ENCODE results near the gene AIFM3.
"Not testable (repeated sequence)": the region's sequence is repeated elsewhere in the genome, so short reads cannot be mapped to it uniquely, and the experiment has no call there.

AIFM3 gene, protein sequence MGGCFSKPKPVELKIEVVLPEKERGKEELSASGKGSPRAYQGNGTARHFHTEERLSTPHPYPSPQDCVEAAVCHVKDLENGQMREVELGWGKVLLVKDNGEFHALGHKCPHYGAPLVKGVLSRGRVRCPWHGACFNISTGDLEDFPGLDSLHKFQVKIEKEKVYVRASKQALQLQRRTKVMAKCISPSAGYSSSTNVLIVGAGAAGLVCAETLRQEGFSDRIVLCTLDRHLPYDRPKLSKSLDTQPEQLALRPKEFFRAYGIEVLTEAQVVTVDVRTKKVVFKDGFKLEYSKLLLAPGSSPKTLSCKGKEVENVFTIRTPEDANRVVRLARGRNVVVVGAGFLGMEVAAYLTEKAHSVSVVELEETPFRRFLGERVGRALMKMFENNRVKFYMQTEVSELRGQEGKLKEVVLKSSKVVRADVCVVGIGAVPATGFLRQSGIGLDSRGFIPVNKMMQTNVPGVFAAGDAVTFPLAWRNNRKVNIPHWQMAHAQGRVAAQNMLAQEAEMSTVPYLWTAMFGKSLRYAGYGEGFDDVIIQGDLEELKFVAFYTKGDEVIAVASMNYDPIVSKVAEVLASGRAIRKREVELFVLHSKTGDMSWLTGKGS

DNA sequence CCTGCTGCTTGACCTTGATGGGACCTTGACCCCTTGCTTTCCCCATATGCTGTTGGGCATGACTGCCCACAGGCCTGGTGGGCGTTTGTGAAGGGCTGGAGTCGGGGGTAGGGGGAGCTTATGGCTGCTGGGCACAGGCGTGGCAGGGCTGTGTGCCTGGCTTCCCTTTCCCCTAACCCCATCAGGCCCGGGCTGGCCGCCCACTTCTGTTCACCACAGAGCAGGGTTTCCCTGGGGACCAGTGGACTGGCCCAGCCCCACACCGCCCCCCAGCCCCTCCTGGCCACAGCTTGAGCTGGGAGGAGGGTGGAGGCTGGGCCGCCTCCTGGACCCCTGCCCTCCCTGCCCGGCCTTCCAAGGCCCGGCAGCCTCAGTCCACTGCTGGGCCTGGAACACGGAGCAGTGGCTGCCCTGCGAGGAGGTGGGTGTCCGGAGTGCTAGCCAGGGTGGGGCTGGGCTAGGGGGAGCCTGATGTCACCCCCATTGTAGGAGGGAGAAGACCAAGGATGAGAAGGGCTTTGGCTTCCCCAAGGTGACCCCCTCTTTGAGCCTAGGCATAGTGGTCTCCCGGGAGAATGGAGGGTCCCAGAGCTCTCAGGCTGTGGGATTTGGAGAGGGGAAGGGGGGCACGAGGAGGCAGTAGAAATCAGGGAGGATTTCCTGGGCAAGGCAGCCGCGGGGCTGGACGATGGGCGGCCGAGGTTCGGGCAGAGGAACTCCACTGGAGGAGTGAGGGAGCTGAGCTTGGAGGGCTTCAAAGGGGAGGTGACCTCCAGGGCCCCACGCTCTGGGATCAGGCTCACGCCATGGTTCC is at the start of gene AIFM3:
Gene AIFM3 (plus strand): TSS at position 373 of the 814 bp plus-strand sequence. CDS start 690 bp downstream, outside the sequence.
- H3K4me1 Mint-ChIP-seq, result peaks cover 6% of the 10 kb centered on the region
- H3K27ac Mint-ChIP-seq (ENCODE audit: low read depth), result no peak within 1 kb of the TSS
- peaks cover 1% of the 10 kb centered on the region for H3K36me3 Mint-ChIP-seq (ENCODE audit: insufficient read depth)
- ATAC-seq (replicated peaks; ENCODE audit: extremely low read depth, poor library complexity, severe bottlenecking) (no peak), DNase-seq (ENCODE audit: low spot score in 2 of 2) (no peak)
- no peaks in the 10 kb centered on the region for H3K9me3 Mint-ChIP-seq
- peaks cover 21% of the 10 kb centered on the region for H3K27me3 Mint-ChIP-seq
- H3K4me3 Mint-ChIP-seq, result peak within 1 kb of the TSS; percentile 34

DNA sequence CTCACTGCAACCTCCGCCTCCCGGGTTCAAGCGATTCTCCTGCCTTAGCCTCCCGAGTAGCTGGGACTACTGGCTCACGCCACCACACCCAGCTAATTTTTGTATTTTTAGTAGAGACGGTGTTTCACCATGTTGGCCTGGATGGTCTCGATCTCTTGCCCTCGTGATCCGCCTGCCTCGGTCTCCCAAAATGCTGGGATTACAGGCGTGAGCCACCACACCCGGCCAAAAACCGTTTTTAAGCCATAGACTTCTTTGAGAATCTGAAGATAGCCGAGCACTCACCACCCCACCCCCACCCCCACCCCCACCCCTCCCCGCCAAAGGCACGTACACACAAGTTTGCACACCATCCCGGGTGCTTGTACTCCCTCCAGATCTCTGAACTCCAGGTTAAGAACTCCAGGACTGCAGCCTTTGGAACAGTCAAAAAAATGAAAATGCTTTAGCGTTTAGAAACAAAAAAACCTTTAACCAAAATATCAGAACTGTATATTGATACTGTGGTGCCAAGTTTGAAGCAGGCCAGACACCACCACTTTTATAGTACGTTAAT is 48.3 kb upstream of the AIFM3 start:
- ATAC-seq (replicated peaks; ENCODE audit: extremely low read depth, poor library complexity, severe bottlenecking) (no peak), DNase-seq (ENCODE audit: low spot score in 2 of 2) (no peak)
- Mint-ChIP-seq H3K27ac (ENCODE audit: low read depth) (peak overlapping the region; percentile 85), H3K9me3 (no peaks in the 10 kb centered on the region), H3K4me3 (peak overlapping the region; percentile 75), H3K4me1 (peaks cover 56% of the 10 kb centered on the region), H3K36me3 (ENCODE audit: insufficient read depth) (peaks cover 20% of the 10 kb centered on the region), H3K27me3 (no peaks in the 10 kb centered on the region)

DNA sequence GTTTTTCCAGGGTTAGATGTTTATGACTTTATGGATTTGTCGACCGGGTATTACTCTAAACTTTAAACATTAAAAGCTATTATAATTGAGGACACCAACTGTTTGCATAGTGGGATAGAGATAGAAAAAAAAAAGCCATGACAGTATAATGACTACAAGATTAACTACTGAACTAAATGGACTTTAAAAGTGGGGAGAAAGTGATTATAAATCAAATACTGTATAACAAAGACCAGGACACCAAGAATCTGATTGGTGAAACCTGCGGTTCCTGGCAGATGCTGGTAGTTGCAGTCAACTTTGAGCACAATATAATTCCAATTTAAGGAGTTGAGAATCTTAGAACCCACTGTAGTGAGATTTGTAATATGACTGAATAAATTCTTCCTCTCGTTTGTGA is 47.3 kb upstream of the AIFM3 start:
- DNase-seq (ENCODE audit: low spot score in 2 of 2) (no peak), ATAC-seq (replicated peaks; ENCODE audit: extremely low read depth, poor library complexity, severe bottlenecking) (no peak)
- H3K36me3 Mint-ChIP-seq (ENCODE audit: insufficient read depth), result peaks cover 23% of the 10 kb centered on the region
- peak overlapping the region; percentile 85 for H3K27ac Mint-ChIP-seq (ENCODE audit: low read depth)
- H3K4me1 Mint-ChIP-seq, result peaks cover 61% of the 10 kb centered on the region
- H3K4me3 Mint-ChIP-seq, result peak overlapping the region; percentile 75
- H3K9me3 Mint-ChIP-seq, result no peaks in the 10 kb centered on the region
- no peaks in the 10 kb centered on the region for H3K27me3 Mint-ChIP-seq

DNA sequence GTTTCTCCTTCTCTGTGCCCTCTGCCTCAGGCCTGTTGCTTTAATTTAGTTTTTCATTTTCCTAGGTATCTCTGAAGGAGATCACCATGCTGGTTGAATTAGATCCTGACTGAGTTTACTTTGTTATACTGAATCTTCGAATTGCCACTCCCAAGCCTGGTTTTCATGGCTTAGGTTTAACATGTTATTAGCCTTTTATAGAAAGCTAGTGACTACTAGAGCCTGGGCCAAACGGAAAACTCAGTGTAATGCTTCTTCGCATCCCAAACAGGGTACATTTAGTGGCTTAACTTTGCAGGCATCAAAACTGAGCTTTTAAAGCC is 46.2 kb upstream of the AIFM3 start:
- ATAC-seq (replicated peaks; ENCODE audit: extremely low read depth, poor library complexity, severe bottlenecking) (no peak), DNase-seq (ENCODE audit: low spot score in 2 of 2) (no peak)
- Mint-ChIP-seq H3K27ac (ENCODE audit: low read depth) (peak overlapping the region; percentile 85), H3K36me3 (ENCODE audit: insufficient read depth) (peaks cover 28% of the 10 kb centered on the region), H3K4me1 (peaks cover 64% of the 10 kb centered on the region), H3K4me3 (peak overlapping the region; percentile 75), H3K27me3 (no peaks in the 10 kb centered on the region), H3K9me3 (no peaks in the 10 kb centered on the region)

DNA sequence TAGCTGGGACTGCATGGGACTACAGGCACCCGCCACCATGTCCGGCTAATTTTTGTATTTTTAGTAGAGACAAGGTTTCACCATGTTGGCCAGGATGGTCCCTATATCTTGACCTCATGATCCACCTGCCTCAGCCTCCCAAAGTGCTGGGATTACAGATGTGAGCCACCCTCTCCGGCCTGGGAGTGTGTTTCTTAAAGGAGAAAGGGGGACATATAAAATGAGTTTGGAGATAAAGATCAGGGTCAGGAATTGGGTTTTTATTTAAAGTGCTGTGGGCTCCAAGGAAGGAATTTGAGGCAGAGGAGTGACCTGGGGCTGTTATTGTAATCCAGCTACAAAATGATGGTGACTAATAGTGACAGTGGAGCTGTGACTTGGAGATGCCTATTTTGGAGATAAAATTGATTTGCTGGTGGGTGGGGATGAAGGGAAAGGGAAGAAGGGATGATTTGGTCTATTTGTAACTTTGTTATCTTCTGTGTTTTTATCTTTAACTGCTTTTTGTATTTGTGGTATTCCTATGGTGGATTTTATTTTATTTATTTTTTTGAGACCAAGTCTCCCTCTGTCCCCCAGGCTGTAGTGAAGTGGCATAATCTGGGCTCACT is 44.8 kb upstream of the AIFM3 start:
- H3K27ac Mint-ChIP-seq (ENCODE audit: low read depth), result peak overlapping the region; percentile 85

DNA sequence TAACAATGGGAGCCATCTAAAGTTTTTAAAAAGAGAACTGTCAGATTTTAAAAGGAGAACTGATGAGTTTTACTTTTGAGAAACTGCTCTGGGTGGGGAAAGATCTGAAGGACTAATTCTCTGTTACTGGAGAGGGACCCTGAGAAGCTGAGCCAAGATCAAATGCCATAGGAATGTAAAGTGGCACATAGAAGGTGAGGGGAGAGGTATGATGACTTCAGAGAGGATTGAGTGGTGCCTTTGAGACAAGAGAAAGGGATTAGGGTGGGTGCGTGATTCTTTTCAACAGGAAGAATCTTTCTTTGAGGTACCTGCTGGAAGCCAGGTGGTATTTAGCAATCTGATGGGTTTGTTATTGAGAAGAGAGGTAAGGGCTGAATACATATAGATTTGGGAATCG is 40.8 kb upstream of the AIFM3 start:
- H3K4me3 Mint-ChIP-seq, result peak overlapping the region; percentile 33
- peaks cover 53% of the 10 kb centered on the region for H3K4me1 Mint-ChIP-seq
- ATAC-seq (replicated peaks; ENCODE audit: extremely low read depth, poor library complexity, severe bottlenecking) (no peak), DNase-seq (ENCODE audit: low spot score in 2 of 2) (no peak)
- peak overlapping the region; percentile 62 for H3K27ac Mint-ChIP-seq (ENCODE audit: low read depth)
- H3K27me3 Mint-ChIP-seq, result no peaks in the 10 kb centered on the region
- H3K36me3 Mint-ChIP-seq (ENCODE audit: insufficient read depth), result peaks cover 26% of the 10 kb centered on the region
- H3K9me3 Mint-ChIP-seq, result no peaks in the 10 kb centered on the region

More for the DNA sequence above, 44.8 kb upstream of the AIFM3 start:
- Mint-ChIP-seq H3K36me3 (ENCODE audit: insufficient read depth) (peaks cover 28% of the 10 kb centered on the region), H3K9me3 (no peaks in the 10 kb centered on the region), H3K4me1 (peaks cover 62% of the 10 kb centered on the region), H3K4me3 (peak overlapping the region; percentile 75), H3K27me3 (no peaks in the 10 kb centered on the region)
- ATAC-seq (replicated peaks; ENCODE audit: extremely low read depth, poor library complexity, severe bottlenecking) (no peak), DNase-seq (ENCODE audit: low spot score in 2 of 2) (no peak)

DNA sequence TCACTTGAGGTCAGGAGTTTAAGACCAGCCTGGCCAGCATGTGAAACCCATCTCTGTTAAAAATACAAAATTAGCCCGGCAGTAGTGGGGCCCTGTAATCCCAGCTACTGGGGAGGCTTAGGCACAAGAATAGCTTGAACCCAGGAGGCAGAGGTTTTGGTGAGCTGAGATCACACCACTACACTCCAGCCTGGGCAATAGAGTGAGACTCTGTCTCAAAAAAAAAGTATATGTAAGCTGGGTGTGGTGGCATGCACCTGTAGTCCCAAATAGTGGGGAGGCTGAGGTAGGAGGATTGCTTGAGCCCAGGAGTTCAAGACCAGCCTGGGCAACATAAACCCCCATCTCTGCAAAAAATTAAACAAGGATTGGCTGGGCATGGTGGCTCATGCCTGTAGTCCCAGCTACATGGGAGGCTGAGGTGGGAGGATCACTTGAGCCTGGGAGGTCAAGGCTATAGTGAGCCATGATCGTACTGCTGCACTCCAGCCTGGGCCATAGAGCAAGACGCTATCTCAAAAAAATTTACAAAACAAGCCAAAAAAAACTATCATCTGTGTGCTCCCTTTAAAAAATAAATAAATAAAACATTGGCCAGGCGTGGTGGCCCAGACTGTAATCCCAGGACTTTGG is 39.0 kb upstream of the AIFM3 start:
- H3K4me3 Mint-ChIP-seq, result no peak overlapping the region
- H3K27ac Mint-ChIP-seq (ENCODE audit: low read depth), result no peak overlapping the region
- no peaks in the 10 kb centered on the region for H3K9me3 Mint-ChIP-seq
- H3K4me1 Mint-ChIP-seq, result peaks cover 52% of the 10 kb centered on the region
- no peak for DNase-seq (ENCODE audit: low spot score in 2 of 2)
- no peak for ATAC-seq (replicated peaks; ENCODE audit: extremely low read depth, poor library complexity, severe bottlenecking)
- H3K36me3 Mint-ChIP-seq (ENCODE audit: insufficient read depth), result peaks cover 22% of the 10 kb centered on the region
- no peaks in the 10 kb centered on the region for H3K27me3 Mint-ChIP-seq

DNA sequence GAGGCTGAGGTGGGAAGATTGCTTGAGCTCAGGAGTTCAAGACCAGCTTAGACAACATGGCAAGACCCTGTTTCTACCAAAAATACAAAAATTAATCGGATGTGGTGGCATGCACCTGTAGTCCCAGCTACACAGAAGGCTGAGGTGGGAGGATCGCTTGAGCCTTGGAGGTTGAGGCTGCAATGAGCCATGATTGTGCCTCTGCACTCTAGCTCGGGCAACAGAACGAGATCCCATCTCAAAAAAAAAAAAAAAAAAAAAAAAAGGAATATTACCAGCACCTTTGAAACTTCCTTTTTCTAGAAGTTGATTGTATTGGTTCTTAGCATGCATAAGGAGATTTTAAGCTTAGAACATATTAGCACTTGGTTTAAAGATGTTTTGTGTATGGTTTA is 38.5 kb upstream of the AIFM3 start:
- Mint-ChIP-seq H3K27ac (ENCODE audit: low read depth) (no peak overlapping the region), H3K4me3 (no peak overlapping the region), H3K27me3 (no peaks in the 10 kb centered on the region), H3K4me1 (peaks cover 52% of the 10 kb centered on the region), H3K36me3 (ENCODE audit: insufficient read depth) (peaks cover 24% of the 10 kb centered on the region), H3K9me3 (no peaks in the 10 kb centered on the region)
- DNase-seq (ENCODE audit: low spot score in 2 of 2), result no peak
- ATAC-seq (replicated peaks; ENCODE audit: extremely low read depth, poor library complexity, severe bottlenecking), result no peak

DNA sequence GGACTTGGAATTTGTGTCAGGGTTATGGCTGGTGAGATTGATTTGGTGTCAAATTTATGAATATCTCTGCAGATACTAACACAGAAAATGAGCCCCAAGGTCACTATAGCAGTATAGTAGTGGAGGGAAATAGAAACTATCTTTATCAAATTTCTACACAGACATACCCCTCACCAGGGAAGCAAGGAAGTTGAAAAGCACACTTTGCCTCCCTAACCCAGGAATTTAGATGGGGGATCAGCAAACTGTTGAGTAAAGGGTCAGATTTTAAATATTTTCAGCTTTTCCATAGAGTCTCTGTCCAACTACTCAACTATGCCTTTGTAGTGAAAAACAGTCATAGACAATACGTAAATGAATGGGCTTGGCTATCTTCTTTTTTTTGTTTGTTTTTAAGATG is 37.1 kb upstream of the AIFM3 start:
- no peaks in the 10 kb centered on the region for H3K27me3 Mint-ChIP-seq
- H3K9me3 Mint-ChIP-seq, result no peaks in the 10 kb centered on the region
- ATAC-seq (replicated peaks; ENCODE audit: extremely low read depth, poor library complexity, severe bottlenecking) (no peak), DNase-seq (ENCODE audit: low spot score in 2 of 2) (no peak)
- no peak overlapping the region for H3K27ac Mint-ChIP-seq (ENCODE audit: low read depth)
- H3K4me3 Mint-ChIP-seq, result peak overlapping the region; percentile 29
- H3K36me3 Mint-ChIP-seq (ENCODE audit: insufficient read depth), result peaks cover 31% of the 10 kb centered on the region
- H3K4me1 Mint-ChIP-seq, result peaks cover 51% of the 10 kb centered on the region

DNA sequence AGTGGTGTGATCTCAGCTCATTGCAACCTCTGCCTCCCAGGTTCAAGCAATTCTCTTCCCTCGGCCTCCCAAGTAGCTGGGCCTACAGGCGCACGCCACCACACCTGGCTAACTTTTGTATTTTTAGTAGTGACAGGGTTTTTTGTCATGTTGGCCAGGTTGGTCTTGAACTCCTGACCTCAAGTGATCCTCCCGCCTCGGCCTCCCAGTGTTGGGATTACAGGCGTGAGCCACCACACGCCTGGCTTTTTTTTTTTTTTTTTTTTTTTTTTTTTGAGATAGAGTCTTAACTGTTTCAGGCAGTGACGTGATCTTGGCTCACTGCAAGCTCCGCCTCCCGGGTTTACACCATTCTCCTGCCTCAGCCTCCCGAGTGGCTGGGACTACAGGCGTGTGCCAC is 36.6 kb upstream of the AIFM3 start:
- DNase-seq (ENCODE audit: low spot score in 2 of 2); H3K27me3 Mint-ChIP-seq; ATAC-seq (replicated peaks; ENCODE audit: extremely low read depth, poor library complexity, severe bottlenecking); H3K4me3 Mint-ChIP-seq; H3K9me3 Mint-ChIP-seq; H3K27ac Mint-ChIP-seq (ENCODE audit: low read depth): not testable (repeated sequence)
- Mint-ChIP-seq H3K4me1 (peaks cover 49% of the 10 kb centered on the region), H3K36me3 (ENCODE audit: insufficient read depth) (peaks cover 33% of the 10 kb centered on the region)

DNA sequence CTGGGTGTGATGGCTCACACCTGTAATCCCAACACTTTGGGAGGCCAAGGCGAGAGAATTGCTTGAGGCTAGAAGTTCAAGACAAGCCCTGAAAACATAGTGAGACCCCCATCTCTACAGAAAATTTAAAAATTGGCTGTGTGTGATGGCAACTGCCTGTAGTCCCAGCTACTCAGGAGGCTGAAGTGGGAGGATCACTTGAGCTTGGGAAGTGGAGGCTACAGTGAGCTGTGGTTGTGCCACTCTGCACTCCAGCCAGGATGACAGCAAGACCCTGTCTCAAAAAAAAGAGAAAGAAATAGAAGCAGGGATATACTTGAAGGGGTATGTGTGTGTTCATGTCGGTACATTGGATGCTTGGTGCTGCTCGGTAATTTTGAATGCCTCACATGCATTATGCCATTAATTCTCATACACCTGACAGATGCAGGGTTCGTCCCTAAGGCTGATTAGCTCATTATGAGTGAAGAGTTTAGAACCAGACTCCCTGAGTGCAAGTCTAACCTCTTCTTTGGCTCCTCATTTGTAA is 35.9 kb upstream of the AIFM3 start:
- H3K9me3 Mint-ChIP-seq, result no peaks in the 10 kb centered on the region
- peak overlapping the region; percentile 27 for H3K27ac Mint-ChIP-seq (ENCODE audit: low read depth)
- no peak for ATAC-seq (replicated peaks; ENCODE audit: extremely low read depth, poor library complexity, severe bottlenecking)
- DNase-seq (ENCODE audit: low spot score in 2 of 2), result no peak
- peaks cover 47% of the 10 kb centered on the region for H3K4me1 Mint-ChIP-seq
- H3K36me3 Mint-ChIP-seq (ENCODE audit: insufficient read depth), result peaks cover 38% of the 10 kb centered on the region
- H3K4me3 Mint-ChIP-seq, result no peak overlapping the region
- H3K27me3 Mint-ChIP-seq, result no peaks in the 10 kb centered on the region

DNA sequence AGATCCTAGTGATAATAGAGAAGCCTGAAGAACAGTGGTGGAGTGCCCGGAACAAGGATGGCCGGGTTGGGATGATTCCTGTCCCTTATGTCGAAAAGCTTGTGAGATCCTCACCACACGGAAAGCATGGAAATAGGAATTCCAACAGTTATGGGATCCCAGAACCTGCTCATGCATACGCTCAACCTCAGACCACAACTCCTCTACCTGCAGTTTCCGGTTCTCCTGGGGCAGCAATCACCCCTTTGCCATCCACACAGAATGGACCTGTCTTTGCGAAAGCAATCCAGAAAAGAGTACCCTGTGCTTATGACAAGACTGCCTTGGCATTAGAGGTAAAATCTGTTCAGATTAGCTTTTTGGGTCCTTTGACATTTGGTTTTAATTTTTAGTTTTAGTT is 33.1 kb upstream of the AIFM3 start:
- Mint-ChIP-seq H3K4me1 (peaks cover 60% of the 10 kb centered on the region), H3K27me3 (no peaks in the 10 kb centered on the region), H3K9me3 (no peaks in the 10 kb centered on the region), H3K4me3 (no peak overlapping the region), H3K36me3 (ENCODE audit: insufficient read depth) (peaks cover 41% of the 10 kb centered on the region), H3K27ac (ENCODE audit: low read depth) (peak overlapping the region; percentile 62)
- no peak for DNase-seq (ENCODE audit: low spot score in 2 of 2)
- ATAC-seq (replicated peaks; ENCODE audit: extremely low read depth, poor library complexity, severe bottlenecking), result no peak
